NCI-H524 treated with DMSO at 0.1 percent for 48 hours (cell line): ENCODE results near the gene VTI1A.
"Not testable (repeated sequence)": the region's sequence is repeated elsewhere in the genome, so short reads cannot be mapped to it uniquely, and the experiment has no call there.

Experiments used
- DNase-seq: peaks from one replicate; lab custom pipeline; 2025; lab: John Stamatoyannopoulos, UW

Gene VTI1A

DNA sequence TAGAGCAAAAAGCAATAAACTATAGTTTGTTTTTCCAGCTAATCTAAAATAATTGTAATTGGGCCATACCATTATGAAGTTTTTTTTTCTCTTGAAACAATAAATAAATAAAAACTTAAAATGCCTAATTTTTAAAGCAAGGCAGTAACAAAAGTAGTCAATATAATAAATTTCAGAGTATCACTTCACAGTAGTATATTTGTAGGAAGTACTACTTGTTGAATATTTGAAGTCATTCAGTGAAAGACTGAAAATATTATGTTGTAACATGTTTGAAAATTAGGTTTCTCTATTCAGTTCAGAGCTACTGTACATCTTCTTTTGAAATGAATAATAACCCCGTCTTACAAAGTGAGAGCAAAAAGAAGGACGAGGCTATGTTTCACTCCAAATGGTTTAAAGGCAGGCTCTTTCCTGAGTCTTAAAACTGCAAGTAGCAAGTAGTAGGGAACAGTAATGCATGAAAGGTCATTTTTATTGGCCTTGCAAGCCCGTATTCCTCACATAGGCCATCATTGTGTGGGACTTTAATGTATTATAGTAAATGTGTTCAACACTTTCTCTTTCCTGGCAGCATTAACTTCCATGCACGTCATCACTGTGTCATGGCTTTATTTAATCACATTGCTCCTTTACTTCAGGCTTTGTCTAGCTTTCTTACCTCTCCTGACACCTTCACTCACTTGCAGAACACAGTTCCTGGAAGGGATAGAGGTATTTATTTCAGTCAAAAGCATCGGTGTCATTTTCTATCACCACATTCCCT lies 141.4 kb downstream of the VTI1A start:
- DNase-seq: no peak

DNA sequence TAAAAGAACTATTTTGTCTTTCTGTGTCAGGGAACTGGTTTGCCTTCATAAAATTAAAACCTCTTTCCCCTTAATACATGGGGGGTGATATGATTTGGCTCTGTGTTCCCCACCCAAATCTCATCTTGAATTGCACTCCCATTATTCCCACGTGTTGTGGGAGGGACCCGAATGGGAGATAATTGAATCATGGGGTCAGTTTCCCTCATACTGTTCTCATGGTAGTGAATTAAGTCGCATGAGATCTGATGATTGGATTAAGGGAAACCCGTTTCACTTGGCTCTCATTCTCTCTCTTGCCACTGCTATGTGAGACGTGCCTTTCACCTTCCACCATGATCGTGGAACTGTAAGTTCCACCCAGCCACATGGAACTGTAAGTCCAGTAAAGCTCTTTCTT lies 142.1 kb downstream of the VTI1A start:
- DNase-seq: no peak

DNA sequence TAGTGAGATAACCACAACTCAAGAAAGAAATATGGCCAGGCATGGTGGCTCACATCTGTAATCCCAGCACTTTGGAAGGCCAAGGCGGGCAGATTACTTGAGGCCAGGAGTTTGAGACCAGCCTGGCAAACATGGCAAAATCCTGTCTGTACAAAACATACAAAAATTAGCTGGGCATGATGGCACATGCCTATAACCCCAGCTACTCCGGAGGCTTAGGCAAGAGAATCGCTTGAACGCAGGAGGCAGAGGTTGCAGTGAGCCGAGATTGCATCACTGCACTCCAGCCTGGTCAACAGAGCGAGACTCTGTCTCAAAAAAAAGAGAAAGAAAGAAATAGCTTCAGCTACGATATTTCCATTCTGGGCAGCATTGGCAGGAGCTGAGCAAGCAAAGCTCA lies 143.8 kb downstream of the VTI1A start:
- not testable (repeated sequence) for DNase-seq

DNA sequence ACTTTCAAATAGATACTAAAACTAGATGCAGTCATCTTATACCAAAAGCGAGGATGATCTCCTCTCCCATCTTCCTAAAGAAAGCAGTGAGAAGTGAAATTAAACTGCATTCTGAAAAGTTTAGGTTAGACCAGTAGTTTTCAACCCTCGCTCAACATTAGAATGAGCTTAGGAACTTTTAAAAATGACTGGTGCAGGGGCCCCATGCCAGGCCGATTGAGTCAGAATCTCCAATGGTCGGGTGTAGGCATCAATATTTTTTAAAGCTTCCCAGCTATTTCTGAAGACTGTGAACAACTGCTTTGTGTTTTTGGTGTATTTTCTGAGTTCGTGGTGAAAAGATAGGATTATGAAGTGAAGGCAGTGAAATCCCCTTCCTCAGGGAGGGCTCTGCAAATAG lies 146.0 kb downstream of the VTI1A start:
- no peak for DNase-seq

DNA sequence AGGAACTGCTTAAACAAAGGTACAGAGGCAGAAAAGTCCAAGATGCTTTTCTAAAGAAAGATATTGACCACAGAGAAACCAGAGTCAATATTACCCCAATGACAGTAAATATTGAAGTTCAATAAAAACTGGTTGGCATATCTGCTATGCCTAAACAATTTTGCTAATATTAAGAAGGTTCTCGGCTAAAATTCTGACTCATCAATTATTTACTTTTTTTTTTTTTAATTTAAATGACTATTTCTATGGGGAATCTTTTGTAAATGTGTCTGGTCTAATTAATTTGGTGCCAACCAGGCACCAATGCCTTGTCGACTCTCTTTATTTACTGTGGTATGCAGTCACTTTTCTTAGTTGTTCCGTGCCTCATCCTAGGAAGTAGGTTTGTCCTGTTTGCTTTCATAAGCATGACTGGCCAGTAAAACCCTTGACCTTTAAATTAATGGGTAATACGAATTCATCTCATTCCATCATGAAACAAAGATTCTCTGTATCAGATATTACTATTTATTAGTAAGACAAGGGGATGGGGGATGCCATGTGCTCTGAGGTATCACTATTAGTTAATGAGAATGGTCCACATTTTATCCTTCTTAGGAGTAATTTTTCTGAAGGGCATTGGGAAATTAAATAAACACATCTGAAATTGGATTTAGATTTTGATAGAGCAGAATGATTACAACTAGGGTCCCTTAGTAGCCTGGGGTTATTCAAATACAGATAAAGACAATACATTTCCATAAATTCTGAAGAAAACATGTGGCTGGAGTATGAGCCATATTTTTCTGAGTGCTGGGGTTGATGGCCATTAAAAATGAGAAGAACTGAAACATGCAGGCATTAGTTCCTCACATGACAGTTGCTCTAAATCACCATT lies 154.4 kb downstream of the VTI1A start:
- no peak for DNase-seq

DNA sequence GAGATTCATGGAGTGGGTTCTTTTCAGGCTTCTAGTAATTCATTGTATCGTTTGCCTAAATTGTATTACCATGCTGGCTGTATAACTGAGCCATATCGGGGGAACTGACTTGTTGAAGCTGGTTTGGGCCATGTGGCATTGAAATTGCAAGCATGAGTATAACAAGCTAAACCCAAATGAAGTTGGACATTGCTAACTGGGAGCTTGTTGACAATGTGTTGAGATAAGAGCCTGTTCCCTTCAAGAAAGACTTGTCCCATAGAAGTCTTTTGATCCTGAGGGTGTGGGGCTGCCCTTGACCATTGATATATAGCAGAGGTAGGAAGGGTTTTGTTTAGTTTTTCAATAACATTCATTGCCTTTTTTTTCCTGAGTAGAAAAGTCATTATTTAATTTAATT lies 156.0 kb downstream of the VTI1A start:
- DNase-seq: no peak

DNA sequence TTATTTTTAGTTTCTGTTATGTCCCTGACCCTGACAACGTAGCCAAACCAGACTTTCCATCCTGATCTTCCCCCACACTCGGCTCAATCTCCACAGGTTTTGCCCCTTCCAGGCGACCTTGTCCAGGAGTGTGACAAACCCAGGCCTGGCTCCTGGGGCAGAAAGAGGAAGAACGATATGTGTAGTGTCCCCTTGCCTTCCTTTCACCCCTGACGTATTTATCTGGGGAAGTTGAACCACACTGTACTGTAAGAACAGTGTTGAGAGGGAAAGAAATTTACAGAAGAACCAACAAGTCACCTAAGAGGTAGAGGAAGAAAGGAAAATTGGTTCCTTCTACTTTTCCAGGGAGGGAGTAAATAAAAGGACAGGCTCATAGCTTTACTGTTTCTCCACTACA lies 158.0 kb downstream of the VTI1A start:
- DNase-seq: no peak

DNA sequence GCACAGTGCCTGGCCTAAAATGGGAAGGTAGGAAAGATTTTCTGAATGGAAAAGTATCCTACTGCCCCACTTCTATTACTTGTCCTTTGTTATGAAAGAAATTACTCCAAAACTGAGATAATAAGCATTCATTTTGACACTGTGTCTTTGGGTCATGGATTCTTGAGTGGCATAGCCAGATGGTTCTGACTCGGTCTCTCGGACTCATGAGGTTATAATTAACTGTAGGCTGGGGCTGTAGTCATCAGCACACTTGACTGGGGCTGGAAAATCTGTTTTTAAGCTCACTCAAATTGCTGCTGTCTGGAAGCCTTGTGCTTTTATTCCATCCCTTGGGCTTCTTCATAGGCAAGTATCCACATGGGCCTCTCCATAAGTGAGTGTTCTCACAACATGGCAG lies 160.5 kb downstream of the VTI1A start:
- peak; percentile 19 for DNase-seq

DNA sequence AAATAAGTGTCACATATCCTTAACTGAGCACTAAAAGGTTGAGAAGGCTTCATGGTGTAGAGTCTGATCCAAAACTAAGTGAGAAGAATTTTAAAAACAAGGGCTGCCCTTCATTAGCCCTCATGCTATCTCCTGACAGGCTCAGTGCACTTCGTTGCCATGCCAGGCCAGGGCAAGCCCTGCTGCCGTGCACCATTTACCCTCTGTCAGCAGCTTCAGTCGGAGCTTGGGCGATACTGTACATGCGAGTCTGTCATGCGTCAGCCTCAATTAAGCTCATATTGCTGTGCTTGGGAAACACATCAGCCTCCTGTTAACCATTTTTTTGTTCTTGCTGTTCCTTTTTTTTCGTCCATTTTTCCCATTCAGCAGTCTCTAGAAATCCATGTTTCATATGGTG lies 166.6 kb downstream of the VTI1A start:
- no peak for DNase-seq

DNA sequence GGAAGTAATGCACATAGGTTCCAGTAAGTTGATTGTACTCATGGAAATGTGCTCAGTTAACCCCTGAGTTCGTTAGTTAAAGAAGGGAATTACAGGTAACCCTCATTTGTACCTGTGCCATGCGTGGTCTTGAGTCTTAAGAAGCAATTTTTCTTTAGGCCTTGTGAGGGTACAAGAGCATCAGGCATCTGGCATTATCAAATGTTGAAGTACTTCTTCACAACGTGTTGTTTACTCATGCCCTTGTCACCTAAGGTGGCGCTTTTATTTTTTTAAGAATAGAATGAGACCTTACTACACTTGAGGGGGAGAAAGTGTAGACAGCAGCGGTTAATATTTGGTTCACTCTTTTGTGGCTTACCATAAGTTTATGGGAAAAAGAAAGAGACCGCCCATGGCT lies 167.1 kb downstream of the VTI1A start:
- DNase-seq: no peak

DNA sequence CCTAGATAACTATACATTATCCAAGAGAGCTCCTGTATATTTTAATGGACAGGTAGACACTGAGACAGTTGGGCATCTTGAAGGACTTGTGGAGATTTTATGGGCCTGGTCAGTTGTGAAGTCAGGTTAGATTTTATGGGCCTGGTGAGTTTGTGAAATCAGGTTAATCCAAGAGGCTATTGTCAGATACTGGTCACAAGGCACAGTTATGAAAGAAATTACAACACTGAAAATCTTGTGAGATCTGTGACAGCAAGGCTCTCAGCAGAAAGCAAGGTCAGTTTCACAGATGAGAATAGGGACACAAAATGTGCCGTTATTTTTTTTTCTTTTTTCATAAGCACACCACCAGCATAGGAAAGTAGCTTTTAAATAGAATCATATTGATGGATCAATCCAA lies 167.6 kb downstream of the VTI1A start:
- no peak for DNase-seq

DNA sequence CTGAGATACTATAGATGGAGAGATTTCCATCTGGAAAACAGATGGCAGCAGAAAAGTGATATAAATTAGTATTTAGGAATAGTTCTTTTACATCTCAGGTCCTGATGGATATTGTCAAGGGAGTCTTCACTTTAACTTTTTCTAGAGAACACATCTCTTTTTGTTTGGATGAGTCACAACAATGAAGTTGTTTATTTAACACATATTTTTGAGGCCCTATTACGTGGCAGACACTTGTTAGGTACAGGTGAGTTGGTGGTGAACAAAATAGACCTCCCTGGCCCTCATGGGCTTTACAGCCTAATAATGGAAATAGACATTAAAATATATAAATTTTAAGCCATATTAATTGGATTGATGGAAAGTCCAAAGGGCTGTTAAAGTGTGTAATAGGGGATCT lies 168.3 kb downstream of the VTI1A start:
- no peak for DNase-seq

DNA sequence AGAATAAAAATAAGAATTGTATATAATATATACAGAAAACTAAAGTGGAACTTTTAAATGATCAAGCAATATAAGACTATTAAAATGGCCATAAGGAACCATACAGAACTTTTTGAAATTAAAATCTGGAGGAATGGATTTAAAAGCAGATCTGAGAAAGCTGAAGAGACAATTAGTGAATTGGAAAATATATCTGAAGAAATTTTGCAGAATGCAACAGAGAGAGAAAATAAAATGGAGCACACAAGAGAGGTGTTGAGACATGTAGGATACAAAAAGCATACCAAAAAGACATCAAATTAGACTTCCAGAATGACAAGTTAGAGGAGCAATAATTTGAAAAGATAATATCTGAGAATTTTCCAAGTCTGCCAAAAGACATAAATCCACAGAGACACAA lies 169.6 kb downstream of the VTI1A start:
- no peak for DNase-seq

DNA sequence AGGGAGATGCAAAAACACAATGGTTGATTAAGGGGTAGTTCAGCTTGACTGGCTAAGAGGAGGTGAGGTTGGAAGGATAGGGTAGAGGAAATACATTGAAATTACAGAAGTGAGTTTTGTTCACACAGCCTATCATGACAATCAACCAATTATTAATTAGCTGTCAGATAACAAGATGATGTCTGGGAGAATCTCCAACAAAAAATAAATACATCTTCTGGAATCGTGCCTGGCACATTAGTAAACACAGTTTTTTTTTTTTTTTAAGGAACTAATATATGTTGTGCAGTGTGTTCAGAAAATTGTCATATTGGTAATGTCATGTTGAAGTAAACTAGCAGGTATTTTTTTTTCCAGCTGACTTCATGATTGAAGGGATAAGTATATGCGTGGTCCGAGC lies 171.8 kb downstream of the VTI1A start:
- no peak for DNase-seq

DNA sequence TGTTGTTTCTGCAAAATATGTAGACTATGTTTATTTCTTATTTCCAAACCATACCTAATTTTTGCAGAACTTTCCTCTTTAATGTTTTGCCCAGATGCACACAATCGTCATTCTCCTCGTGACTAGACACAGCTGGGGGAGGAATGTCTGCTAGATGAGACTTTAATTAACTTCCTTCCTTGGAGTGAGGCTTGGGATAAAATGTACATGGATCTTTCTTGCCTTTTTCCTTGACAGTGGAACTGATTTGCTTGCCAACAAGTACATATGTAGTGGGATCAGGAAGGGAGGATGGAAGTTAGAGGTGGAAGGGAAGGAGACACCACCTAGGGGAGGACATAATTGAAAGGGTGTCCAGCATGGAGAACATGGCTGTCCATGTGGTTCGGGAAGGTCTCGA lies 172.5 kb downstream of the VTI1A start:
- no peak for DNase-seq

DNA sequence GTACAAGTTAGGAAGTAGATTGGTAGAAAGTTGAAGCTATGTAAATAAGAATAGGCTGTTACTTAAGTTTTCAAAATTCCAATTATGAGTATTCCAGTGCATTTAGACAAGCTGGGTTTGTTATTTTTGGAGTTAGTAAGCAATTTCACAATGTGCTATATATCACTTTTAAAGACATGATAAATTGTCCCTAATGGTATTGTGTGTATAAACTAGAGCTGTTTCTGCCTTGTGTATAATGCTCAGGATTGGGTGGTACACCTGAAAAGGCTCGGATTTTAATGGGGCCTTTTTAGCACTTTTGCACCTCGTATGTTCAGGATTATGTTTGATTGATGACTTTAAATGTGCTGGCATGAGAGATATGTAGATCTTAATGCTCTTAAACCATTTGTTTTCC lies 175.8 kb downstream of the VTI1A start:
- DNase-seq: no peak

DNA sequence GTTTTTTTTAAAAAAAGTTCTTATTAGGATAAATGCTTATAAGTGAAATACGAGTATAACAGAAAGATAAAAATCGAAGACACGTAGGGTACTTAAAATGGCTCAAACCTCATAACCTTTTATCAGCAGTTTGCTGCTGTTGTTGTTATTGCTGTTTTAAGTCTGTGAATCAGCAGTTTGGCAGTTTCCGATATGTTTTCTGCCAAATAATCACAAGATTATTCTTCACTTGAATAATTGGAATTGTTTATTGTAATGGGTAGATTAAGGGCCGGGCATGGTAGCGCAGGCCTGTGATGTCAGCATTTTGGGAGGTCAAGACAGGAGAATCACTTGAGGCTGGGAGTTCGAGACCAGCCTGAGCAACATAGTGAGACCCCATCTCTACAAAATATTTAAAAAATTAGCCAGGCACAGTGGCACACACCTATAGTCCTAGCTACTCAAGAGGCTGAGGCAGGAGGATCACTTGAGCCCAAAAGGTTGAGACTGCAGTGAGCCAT lies 177.6 kb downstream of the VTI1A start:
- no peak for DNase-seq

DNA sequence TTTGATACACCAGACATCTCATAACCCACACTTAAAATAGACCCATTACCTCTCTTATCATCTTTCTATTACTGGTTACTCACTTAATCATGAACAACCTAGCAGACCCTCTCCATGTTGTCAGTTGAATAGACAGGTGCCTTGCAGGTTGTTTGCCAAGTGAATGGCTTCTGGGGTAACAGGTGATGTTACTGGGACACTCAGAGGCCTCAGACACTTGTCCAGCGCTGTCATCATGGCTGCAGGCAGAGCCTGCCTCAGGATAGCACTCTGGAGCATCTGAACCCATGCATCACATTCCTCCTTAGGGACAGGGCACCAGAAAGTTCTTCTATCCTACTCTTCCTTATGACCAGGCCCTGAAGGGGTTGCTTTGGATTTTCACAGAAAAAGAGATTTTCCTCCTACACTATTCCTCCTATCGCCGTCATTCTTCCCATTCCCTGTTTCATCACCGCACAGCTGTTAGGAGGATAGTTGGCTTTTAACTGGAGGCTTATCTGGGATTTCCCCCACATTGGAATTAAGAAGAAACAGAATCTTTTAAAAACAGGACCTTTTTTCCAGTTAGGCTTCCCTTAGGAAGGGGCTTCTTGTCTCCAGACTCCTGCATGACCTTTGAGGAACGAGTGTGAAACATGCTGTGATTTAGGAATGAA lies 182.1 kb downstream of the VTI1A start:
- DNase-seq: no peak

DNA sequence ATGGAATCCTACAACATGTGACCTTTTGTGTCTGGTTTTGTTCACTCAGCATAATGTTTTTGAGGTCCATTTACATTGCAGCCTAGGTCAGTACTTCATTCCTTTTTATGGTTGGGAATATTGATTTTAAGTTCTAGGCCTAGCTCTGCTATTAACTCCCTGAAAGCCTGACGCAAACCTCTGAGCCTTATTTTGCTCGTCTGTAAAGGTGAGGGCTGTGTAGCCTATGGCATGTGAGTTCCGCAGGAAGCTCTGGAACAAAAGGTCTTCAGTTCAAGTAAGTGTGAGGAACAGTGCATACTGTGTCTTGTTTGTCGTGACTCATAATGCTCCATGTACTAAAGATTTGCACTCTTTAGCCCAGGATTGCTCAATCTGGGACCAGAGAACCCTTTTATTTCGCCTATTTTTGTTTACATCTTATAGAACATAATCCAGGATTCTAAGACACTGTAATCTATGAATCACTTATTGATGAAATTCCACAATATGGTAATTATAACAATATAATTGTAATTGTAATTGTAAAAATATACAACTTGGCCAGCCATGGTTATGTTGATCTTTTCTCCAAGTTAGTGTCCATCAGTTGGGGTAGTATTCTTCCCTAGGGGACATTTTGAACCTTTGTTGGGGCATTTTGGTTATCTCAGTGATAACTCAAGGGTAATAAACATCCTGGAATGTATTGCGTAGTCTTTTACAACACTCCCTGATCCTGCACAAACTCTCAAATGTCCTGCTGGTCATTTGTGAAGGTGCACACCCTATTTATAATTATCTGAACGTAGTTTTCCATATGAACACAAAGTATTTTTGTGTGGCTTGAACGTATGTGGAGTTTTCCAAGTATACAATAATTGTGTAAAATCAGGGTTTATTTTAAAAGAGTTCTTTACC lies 184.7 kb downstream of the VTI1A start:
- DNase-seq: no peak

DNA sequence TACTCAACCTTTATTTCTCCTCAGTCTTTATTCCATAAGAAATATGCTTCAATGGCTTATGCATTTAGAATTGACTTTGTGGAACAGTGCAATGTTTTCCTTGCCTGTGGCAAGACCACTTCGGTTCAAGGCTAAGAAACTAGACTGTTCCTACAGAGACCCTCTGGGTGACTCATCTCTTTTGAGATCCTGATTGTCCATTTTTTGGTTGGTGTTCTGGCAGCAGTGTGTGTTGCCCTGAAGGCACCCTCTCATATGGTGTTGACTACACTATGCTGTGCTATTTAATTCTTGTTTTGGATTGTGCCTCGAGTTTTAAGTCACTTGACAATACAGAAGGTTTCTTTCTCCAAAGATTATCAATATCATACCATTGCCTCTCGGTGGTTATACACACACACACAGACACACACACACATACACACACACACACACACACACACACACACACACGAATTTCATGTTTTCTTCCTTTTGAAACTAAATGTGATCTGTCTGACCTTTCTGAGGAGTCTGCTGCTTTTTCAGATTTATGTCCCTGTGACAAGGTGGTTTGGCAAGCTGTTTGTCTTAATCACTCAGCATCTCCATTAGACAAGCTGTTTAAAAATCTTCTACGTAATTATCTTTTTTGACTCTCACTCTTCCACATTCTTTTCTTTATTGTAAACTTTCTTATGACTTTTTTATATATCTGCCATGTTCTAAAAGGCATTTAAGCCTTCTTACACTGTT lies 187.2 kb downstream of the VTI1A start:
- no peak for DNase-seq

DNA sequence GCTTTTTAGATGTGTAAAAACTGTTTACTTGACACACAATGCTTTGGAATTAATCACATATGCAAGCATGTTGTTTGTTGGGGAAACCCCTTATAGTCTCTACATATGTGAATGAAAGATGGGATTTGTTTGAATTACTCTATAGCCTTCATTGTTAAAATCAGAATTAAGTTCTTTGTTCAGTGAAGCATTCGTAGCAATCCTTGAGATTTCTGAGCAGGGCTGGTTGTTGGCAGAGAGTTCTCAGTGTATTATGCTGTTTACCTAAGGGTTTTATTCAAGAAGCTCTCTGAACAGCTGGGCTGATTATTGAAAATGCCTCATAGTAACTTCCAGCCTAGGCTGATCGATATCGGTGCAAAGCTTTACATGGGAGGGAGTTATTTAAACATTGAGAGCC lies 190.9 kb downstream of the VTI1A start:
- DNase-seq: no peak
